ENCODE measurements around the gene GTPBP1.
A peak's percentile ranks its signal among the peaks of the same experiment; 100 is the strongest.

Gene GTPBP1

GRCh38 chr22:38728871-38729796, 23.4 kb downstream of the GTPBP1 start:
- DNase-seq (ENCODE audit: low read depth) = no peak
- H3K4me3 ChIP-seq (ENCODE audit: control insufficient read depth, low read depth, low read length) = no peak overlapping the region
- TF ChIP-seq CTCF (conservative IDR thresholded peaks at IDR 0.05; ENCODE audit: control insufficient read depth, insufficient read depth, low read depth, low read length) = no peak

- H3K4me3 ChIP-seq (ENCODE audit: control insufficient read depth, low read depth, low read length) = no peak overlapping the region
- no peak for TF ChIP-seq CTCF (conservative IDR thresholded peaks at IDR 0.05; ENCODE audit: control insufficient read depth, insufficient read depth, low read depth, low read length)
- DNase-seq (ENCODE audit: low read depth) = no peak
These were observed 24.2 kb downstream of the GTPBP1 start for GRCh38 chr22:38729946-38730345.

- no peak for DNase-seq (ENCODE audit: low read depth)
- TF ChIP-seq CTCF (conservative IDR thresholded peaks at IDR 0.05; ENCODE audit: control insufficient read depth, insufficient read depth, low read depth, low read length) = no peak
These were observed 24.7 kb downstream of the GTPBP1 start for GRCh38 chr22:38730411-38730871.

GRCh38 chr22:38731703-38732161, 26.0 kb downstream of the GTPBP1 start:
- H3K4me3 ChIP-seq (ENCODE audit: control insufficient read depth, low read depth, low read length) = no peak overlapping the region
- no peak for TF ChIP-seq CTCF (conservative IDR thresholded peaks at IDR 0.05; ENCODE audit: control insufficient read depth, insufficient read depth, low read depth, low read length)
- DNase-seq (ENCODE audit: low read depth) = no peak

More at GRCh38 chr22:38730411-38730871, 24.7 kb downstream of the GTPBP1 start:
- H3K4me3 ChIP-seq (ENCODE audit: control insufficient read depth, low read depth, low read length) = no peak overlapping the region

- DNase-seq (ENCODE audit: low read depth) = no peak
- no peak for TF ChIP-seq CTCF (conservative IDR thresholded peaks at IDR 0.05; ENCODE audit: control insufficient read depth, insufficient read depth, low read depth, low read length)
- H3K4me3 ChIP-seq (ENCODE audit: control insufficient read depth, low read depth, low read length) = no peak overlapping the region
These were observed 26.6 kb downstream of the GTPBP1 start for GRCh38 chr22:38732251-38732815.

- no peak overlapping the region for H3K4me3 ChIP-seq (ENCODE audit: control insufficient read depth, low read depth, low read length)
- peak; percentile 62 for TF ChIP-seq CTCF (conservative IDR thresholded peaks at IDR 0.05; ENCODE audit: control insufficient read depth, insufficient read depth, low read depth, low read length)
- peak; percentile 32 for DNase-seq (ENCODE audit: low read depth)
These were observed 27.6 kb downstream of the GTPBP1 start for GRCh38 chr22:38733329-38733723.

Measured in fibroblast of mammary gland (primary cell).